H9 (cell line): ENCODE data around the gene POLE2. TPM values are rescaled to one million over a fixed set of nuclear protein-coding genes. Genes with fewer than 3 reads are reported as not detected.

Experiments
- DNase-seq: peaks from one replicate; pipeline ENCODE4 v3.0.0-alpha.2; 2017
- H2AFZ ChIP-seq: one replicate; pipeline ENCODE4 v1.6.1; 2013; ENCODE audit warnings: mild to moderate bottlenecking, low read length, control low read depth, moderate library complexity
- H2AK5ac ChIP-seq: 2 replicates; pipeline ENCODE4 v1.6.1; 2013; ENCODE audit warnings: low read length, control low read depth, mixed read lengths; ENCODE audit not compliant: insufficient read length
- H2BK120ac ChIP-seq: one replicate; pipeline ENCODE4 v1.6.1; 2013; ENCODE audit warnings: low read depth, mild to moderate bottlenecking, low read length, control low read depth, inconsistent platforms; ENCODE audit not compliant: poor library complexity, severe bottlenecking
- H2BK12ac ChIP-seq: 2 replicates; pipeline ENCODE4 v1.6.1; 2013; ENCODE audit warnings: low read length, control low read depth, mixed read lengths, low read depth; ENCODE audit not compliant: insufficient read length
- H2BK15ac ChIP-seq: 2 replicates; pipeline ENCODE4 v1.6.1; 2013; ENCODE audit warnings: low read depth, low read length, control low read depth
- H2BK20ac ChIP-seq: one replicate; pipeline ENCODE4 v1.6.1; 2013; ENCODE audit warnings: low read depth, mild to moderate bottlenecking, low read length, control low read depth, inconsistent platforms; ENCODE audit not compliant: poor library complexity, severe bottlenecking
- H2BK5ac ChIP-seq: 2 replicates; pipeline ENCODE4 v1.6.1; 2013; ENCODE audit warnings: low read length, control low read depth, mixed read lengths; ENCODE audit not compliant: insufficient read length
- H3K14ac ChIP-seq: 2 replicates; pipeline ENCODE4 v1.6.1; 2013; ENCODE audit warnings: low read length, control low read depth; ENCODE audit not compliant: insufficient read depth
- H3K18ac ChIP-seq: 2 replicates; pipeline ENCODE4 v1.6.1; 2013; ENCODE audit warnings: low read depth, mild to moderate bottlenecking, mixed read lengths, low read length, control low read depth; ENCODE audit not compliant: insufficient read length
- H3K23ac ChIP-seq: 2 replicates; pipeline ENCODE4 v1.6.1; 2013; ENCODE audit warnings: low read length, control low read depth, mixed read lengths, low read depth; ENCODE audit not compliant: insufficient read length
- H3K23me2 ChIP-seq: 2 replicates; pipeline ENCODE4 v1.6.1; 2013; ENCODE audit warnings: low read depth, mild to moderate bottlenecking, mixed read lengths, low read length, control low read depth; ENCODE audit not compliant: insufficient read length, poor library complexity, severe bottlenecking
- H3K27ac ChIP-seq: 2 replicates; pipeline ENCODE4 v1.5.1; 2013; ENCODE audit warnings: low read length, control low read depth, mixed read lengths, low read depth; ENCODE audit not compliant: insufficient read length
- H3K27me3 ChIP-seq: 2 replicates; pipeline ENCODE4 v1.6.1; 2013; ENCODE audit warnings: low read length, control low read depth, inconsistent platforms; ENCODE audit not compliant: insufficient read depth
- H3K4ac ChIP-seq: 2 replicates; pipeline ENCODE4 v1.6.1; 2013; ENCODE audit warnings: low read depth, mild to moderate bottlenecking, control low read depth, inconsistent platforms, low read length, moderate library complexity
- H3K4me1 ChIP-seq: 2 replicates; pipeline ENCODE4 v1.6.1; 2013; ENCODE audit warnings: low read length, control low read depth, inconsistent platforms; ENCODE audit not compliant: insufficient read depth
- H3K4me2 ChIP-seq: 2 replicates; pipeline ENCODE4 v1.6.1; 2013; ENCODE audit warnings: low read length, control low read depth, mixed read lengths; ENCODE audit not compliant: insufficient read length, insufficient read depth
- H3K56ac ChIP-seq: 2 replicates; pipeline ENCODE4 v1.6.1; 2013; ENCODE audit warnings: low read depth, mild to moderate bottlenecking, mixed read lengths, low read length, control low read depth; ENCODE audit not compliant: insufficient read length
- H3K79me1 ChIP-seq: 2 replicates; pipeline ENCODE4 v1.6.1; 2013; ENCODE audit warnings: low read depth, mild to moderate bottlenecking, moderate library complexity, low read length, control low read depth, inconsistent platforms; ENCODE audit not compliant: insufficient read depth, poor library complexity, severe bottlenecking
- H3K79me2 ChIP-seq: 2 replicates; pipeline ENCODE4 v1.6.1; 2013; ENCODE audit warnings: low read length, control low read depth, inconsistent platforms; ENCODE audit not compliant: insufficient read depth
- H3K9ac ChIP-seq: 2 replicates; pipeline ENCODE4 v1.6.1; 2013; ENCODE audit warnings: low read length, control low read depth, mixed read lengths; ENCODE audit not compliant: insufficient read length; ENCODE audit errors: extremely low read depth
- H3K9me3 ChIP-seq: one replicate; pipeline ENCODE4 v1.6.1; 2013; ENCODE audit warnings: low read depth, low read length, inconsistent platforms; ENCODE audit not compliant: control insufficient read depth
- H3T11ph ChIP-seq: one replicate; pipeline ENCODE4 v1.6.1; 2013; ENCODE audit warnings: mild to moderate bottlenecking, low read length, control low read depth, inconsistent platforms
- H4K20me1 ChIP-seq: one replicate; pipeline ENCODE4 v1.6.1; 2013; ENCODE audit not compliant: control insufficient read depth, insufficient read length, insufficient read depth
- H4K5ac ChIP-seq: 2 replicates; pipeline ENCODE4 v1.6.1; 2013; ENCODE audit warnings: low read depth, mild to moderate bottlenecking, mixed read lengths, low read length, control low read depth; ENCODE audit not compliant: insufficient read length
- H4K8ac ChIP-seq: replicated peaks from 2 replicates; pipeline ENCODE4 v1.6.1; 2013; ENCODE audit warnings: low read length, control low read depth, mixed read lengths, low read depth; ENCODE audit not compliant: insufficient read length
- H4K91ac ChIP-seq: 2 replicates; pipeline ENCODE4 v1.6.1; 2013; ENCODE audit warnings: low read depth, mild to moderate bottlenecking, moderate library complexity, mixed read lengths, low read length, control low read depth; ENCODE audit not compliant: insufficient read length
- H3K27ac Mint-ChIP-seq, 3 experiments: 2 replicates in 2 of 3; 3 replicates in 1 of 3; pipeline ENCODE4 v1.8.0; 2020 to 2021; ENCODE audit warnings: mixed read lengths in 3 of 3, mild to moderate bottlenecking in 1 of 3, moderate library complexity in 1 of 3
- H3K27me3 Mint-ChIP-seq: 2 replicates; pipeline ENCODE4 v1.8.0; 2021; ENCODE audit warnings: low read depth, mild to moderate bottlenecking, moderate library complexity, mixed read lengths
- H3K36me3 Mint-ChIP-seq, 3 experiments: 2 replicates in 2 of 3; 3 replicates in 1 of 3; pipeline ENCODE4 v1.8.0; 2020 to 2021; ENCODE audit warnings: low read depth in 3 of 3, mixed read lengths in 3 of 3; ENCODE audit not compliant: insufficient read depth in 1 of 3
- H3K4me1 Mint-ChIP-seq, 2 experiments: 2 replicates each; pipeline ENCODE4 v1.8.0; 2020; ENCODE audit warnings: mixed read lengths in 2 of 2
- H3K4me3 Mint-ChIP-seq, 2 experiments: 2 replicates in 1 of 2; 3 replicates in 1 of 2; pipeline ENCODE4 v1.8.0; 2020 to 2021; ENCODE audit warnings: mild to moderate bottlenecking in 2 of 2, mixed read lengths in 2 of 2, moderate library complexity in 1 of 2
- H3K9me3 Mint-ChIP-seq, 2 experiments: 2 replicates in 1 of 2; 3 replicates in 1 of 2; pipeline ENCODE4 v1.8.0; 2020; ENCODE audit warnings: mild to moderate bottlenecking in 2 of 2, mixed read lengths in 2 of 2, moderate library complexity in 1 of 2
- WGBS: extraction: QIAGEN DNeasy Blood & Tissue Kit; methylation state at CpG from one replicate; pipeline ENCODE4 v1.1.7; 2013; ENCODE audit warnings: missing lambda C conversion rate, low lambda C conversion rate, mixed read lengths; ENCODE audit not compliant: insufficient read length; ENCODE audit errors: extremely low coverage; 5-methylcytosine and 5-hydroxymethylcytosine counted together
- total RNA-seq: library from RNA; stranded (reverse); gene quantifications from 2 replicates; pipeline ENCODE4 v1.2.1, GENCODE V29; 2021
- TF ChIP-seq, protein P1 (sequence below): fragments of 200-600 bp; sonication (generic); conservative IDR thresholded peaks from 3 replicates; pipeline ENCODE4 v1.8.0; 2021; ENCODE audit warnings: antibody characterized with exemption, mild to moderate bottlenecking

The POLE2 gene
- total RNA-seq, 1 experiment from 2014 or later = 25.7 TPM

DNA sequence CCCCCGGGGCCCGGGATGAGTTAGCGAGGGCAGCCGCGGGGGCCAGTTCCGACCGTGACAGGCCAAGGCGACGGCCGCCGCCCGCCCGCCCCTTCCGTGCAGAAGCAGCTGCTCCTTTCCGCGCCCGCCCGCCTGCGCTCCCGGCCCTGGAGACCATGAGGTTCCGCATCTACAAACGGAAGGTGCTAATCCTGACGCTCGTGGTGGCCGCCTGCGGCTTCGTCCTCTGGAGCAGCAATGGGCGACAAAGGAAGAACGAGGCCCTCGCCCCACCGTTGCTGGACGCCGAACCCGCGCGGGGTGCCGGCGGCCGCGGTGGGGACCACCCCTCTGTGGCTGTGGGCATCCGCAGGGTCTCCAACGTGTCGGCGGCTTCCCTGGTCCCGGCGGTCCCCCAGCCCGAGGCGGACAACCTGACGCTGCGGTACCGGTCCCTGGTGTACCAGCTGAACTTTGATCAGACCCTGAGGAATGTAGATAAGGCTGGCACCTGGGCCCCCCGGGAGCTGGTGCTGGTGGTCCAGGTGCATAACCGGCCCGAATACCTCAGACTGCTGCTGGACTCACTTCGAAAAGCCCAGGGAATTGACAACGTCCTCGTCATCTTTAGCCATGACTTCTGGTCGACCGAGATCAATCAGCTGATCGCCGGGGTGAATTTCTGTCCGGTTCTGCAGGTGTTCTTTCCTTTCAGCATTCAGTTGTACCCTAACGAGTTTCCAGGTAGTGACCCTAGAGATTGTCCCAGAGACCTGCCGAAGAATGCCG is 66.7 kb downstream of the POLE2 start:
- no peak overlapping the region for H2BK15ac ChIP-seq
- peaks cover 4% of the 10 kb centered on the region; the same call in 1 of the 2 replicates for H3K4me1 ChIP-seq
- H2BK20ac ChIP-seq = no peak overlapping the region
- H4K91ac ChIP-seq = no peak overlapping the region
- H3K9ac ChIP-seq = peak overlapping the region; percentile 59
- H3K56ac ChIP-seq = no peak overlapping the region
- H3T11ph ChIP-seq = no peak overlapping the region
- no peaks in the 10 kb centered on the region for H3K27me3 ChIP-seq
- no peak overlapping the region for H4K5ac ChIP-seq
- no peaks in the 10 kb centered on the region for H3K9me3 ChIP-seq
- Mint-ChIP-seq H3K27ac (peak overlapping the region in 1 of 3 experiments; percentile 97; a peak in 1 of 7 replicates), H3K36me3 (peaks cover 10 to 39% (median 18%) of the 10 kb centered on the region in 3 experiments), H3K4me3 (peak overlapping the region; percentile 99), H3K9me3 (no peaks in the 10 kb centered on the region; a peak in 1 of 5 replicates), H3K27me3 (no peaks in the 10 kb centered on the region), H3K4me1 (peaks cover 20 to 23% of the 10 kb centered on the region in 2 experiments)
- no peak overlapping the region for H3K18ac ChIP-seq
- TF ChIP-seq, protein P1, sequence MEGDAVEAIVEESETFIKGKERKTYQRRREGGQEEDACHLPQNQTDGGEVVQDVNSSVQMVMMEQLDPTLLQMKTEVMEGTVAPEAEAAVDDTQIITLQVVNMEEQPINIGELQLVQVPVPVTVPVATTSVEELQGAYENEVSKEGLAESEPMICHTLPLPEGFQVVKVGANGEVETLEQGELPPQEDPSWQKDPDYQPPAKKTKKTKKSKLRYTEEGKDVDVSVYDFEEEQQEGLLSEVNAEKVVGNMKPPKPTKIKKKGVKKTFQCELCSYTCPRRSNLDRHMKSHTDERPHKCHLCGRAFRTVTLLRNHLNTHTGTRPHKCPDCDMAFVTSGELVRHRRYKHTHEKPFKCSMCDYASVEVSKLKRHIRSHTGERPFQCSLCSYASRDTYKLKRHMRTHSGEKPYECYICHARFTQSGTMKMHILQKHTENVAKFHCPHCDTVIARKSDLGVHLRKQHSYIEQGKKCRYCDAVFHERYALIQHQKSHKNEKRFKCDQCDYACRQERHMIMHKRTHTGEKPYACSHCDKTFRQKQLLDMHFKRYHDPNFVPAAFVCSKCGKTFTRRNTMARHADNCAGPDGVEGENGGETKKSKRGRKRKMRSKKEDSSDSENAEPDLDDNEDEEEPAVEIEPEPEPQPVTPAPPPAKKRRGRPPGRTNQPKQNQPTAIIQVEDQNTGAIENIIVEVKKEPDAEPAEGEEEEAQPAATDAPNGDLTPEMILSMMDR = no peak
- no peak overlapping the region for H3K27ac ChIP-seq
- no peak overlapping the region for H2BK5ac ChIP-seq
- H4K20me1 ChIP-seq = no peaks in the 10 kb centered on the region
- no peak overlapping the region for H2BK120ac ChIP-seq
- peak overlapping the region; percentile 52 for H3K14ac ChIP-seq
- H3K79me1 ChIP-seq = no peaks in the 10 kb centered on the region
- no peak overlapping the region for H3K23ac ChIP-seq
- peak; percentile 64 for DNase-seq
- no peak overlapping the region for H2BK12ac ChIP-seq
- H2AK5ac ChIP-seq = no peak overlapping the region
- no CpG with 5 or more reads among the region's 65 CpGs for WGBS
- H3K4me2 ChIP-seq = peak overlapping the region; percentile 95
- H2AFZ ChIP-seq = no peak overlapping the region
- H3K4ac ChIP-seq = no peak overlapping the region
- peaks cover 12% of the 10 kb centered on the region; the same call in 1 of the 2 replicates for H3K79me2 ChIP-seq
- H3K23me2 ChIP-seq = peaks cover 12% of the 10 kb centered on the region
- no peak overlapping the region for H4K8ac ChIP-seq
